Memory B cell (primary cell): ENCODE measurements around the gene CORO2A.
"Not testable (repeated sequence)": the region's sequence is repeated elsewhere in the genome, so short reads cannot be mapped to it uniquely, and the experiment has no call there.

Source experiments
- ATAC-seq: fragments of 150-1000 bp; cut with Tn5 transposase; 2 replicates; pipeline ENCODE4 v1.10.0; 2021; ENCODE audit warnings: low read depth, mild to moderate bottlenecking, moderate library complexity
- DNase-seq, 2 donors: peaks; one replicate each; pipeline ENCODE4 v3.0.0; 2022; ENCODE audit warnings: low spot score in 2 of 2
- H3K27ac Mint-ChIP-seq: one replicate; pipeline ENCODE4 v1.8.0; 2022; ENCODE audit warnings: mild to moderate bottlenecking, moderate library complexity, mixed read lengths
- H3K27me3 Mint-ChIP-seq: one replicate; pipeline ENCODE4 v1.8.0; 2022; ENCODE audit warnings: mixed read lengths
- H3K36me3 Mint-ChIP-seq: one replicate; pipeline ENCODE4 v1.8.0; 2022; ENCODE audit warnings: mild to moderate bottlenecking, mixed read lengths
- H3K4me1 Mint-ChIP-seq: one replicate; pipeline ENCODE4 v1.8.0; 2022; ENCODE audit warnings: mixed read lengths
- H3K4me3 Mint-ChIP-seq: one replicate; pipeline ENCODE4 v1.8.0; 2022; ENCODE audit warnings: mild to moderate bottlenecking, moderate library complexity, mixed read lengths
- H3K9me3 Mint-ChIP-seq: one replicate; pipeline ENCODE4 v1.8.0; 2022; ENCODE audit warnings: mixed read lengths

The CORO2A gene

GRCh38 chr9:98142925-98143481, 49.4 kb downstream of the CORO2A start:
- ATAC-seq (no peak), DNase-seq (no peak)
- H3K36me3 Mint-ChIP-seq, result no peaks in the 10 kb centered on the region
- H3K27ac Mint-ChIP-seq, result no peak overlapping the region
- no peaks in the 10 kb centered on the region for H3K9me3 Mint-ChIP-seq
- no peaks in the 10 kb centered on the region for H3K27me3 Mint-ChIP-seq
- H3K4me3 Mint-ChIP-seq, result no peak overlapping the region
- H3K4me1 Mint-ChIP-seq, result peaks cover 23% of the 10 kb centered on the region

- no peak for ATAC-seq
- H3K27me3 Mint-ChIP-seq, result no peaks in the 10 kb centered on the region
- H3K9me3 Mint-ChIP-seq, result no peaks in the 10 kb centered on the region
- H3K4me3 Mint-ChIP-seq, result no peak overlapping the region
- H3K27ac Mint-ChIP-seq, result no peak overlapping the region
- H3K4me1 Mint-ChIP-seq, result peaks cover 22% of the 10 kb centered on the region
- DNase-seq, result no peak
- H3K36me3 Mint-ChIP-seq, result no peaks in the 10 kb centered on the region
Measured at GRCh38 chr9:98142182-98142907, 50.1 kb downstream of the CORO2A start.

GRCh38 chr9:98140503-98140902, 51.9 kb downstream of the CORO2A start:
- DNase-seq, result no peak
- Mint-ChIP-seq H3K9me3 (no peaks in the 10 kb centered on the region), H3K4me3 (no peak overlapping the region), H3K27ac (no peak overlapping the region), H3K4me1 (peaks cover 8% of the 10 kb centered on the region), H3K36me3 (no peaks in the 10 kb centered on the region), H3K27me3 (no peaks in the 10 kb centered on the region)
- ATAC-seq, result no peak

GRCh38 chr9:98136489-98136888, 55.9 kb downstream of the CORO2A start:
- Mint-ChIP-seq H3K27ac (no peak overlapping the region), H3K4me3 (no peak overlapping the region), H3K36me3 (peaks cover 2% of the 10 kb centered on the region), H3K4me1 (peaks cover 11% of the 10 kb centered on the region), H3K9me3 (no peaks in the 10 kb centered on the region), H3K27me3 (no peaks in the 10 kb centered on the region)
- DNase-seq, result no peak
- no peak for ATAC-seq

- Mint-ChIP-seq H3K27ac (no peak overlapping the region), H3K36me3 (peaks cover 2% of the 10 kb centered on the region), H3K4me1 (peaks cover 11% of the 10 kb centered on the region), H3K27me3 (no peaks in the 10 kb centered on the region), H3K4me3 (no peak overlapping the region), H3K9me3 (no peaks in the 10 kb centered on the region)
- DNase-seq (no peak), ATAC-seq (no peak)
Measured at GRCh38 chr9:98135938-98136337, 56.5 kb downstream of the CORO2A start.

GRCh38 chr9:98135558-98135934, 56.9 kb downstream of the CORO2A start:
- H3K36me3 Mint-ChIP-seq, result peaks cover 2% of the 10 kb centered on the region
- H3K9me3 Mint-ChIP-seq, result no peaks in the 10 kb centered on the region
- ATAC-seq (no peak), DNase-seq (no peak)
- no peaks in the 10 kb centered on the region for H3K27me3 Mint-ChIP-seq
- peaks cover 11% of the 10 kb centered on the region for H3K4me1 Mint-ChIP-seq
- no peak overlapping the region for H3K4me3 Mint-ChIP-seq
- no peak overlapping the region for H3K27ac Mint-ChIP-seq

- no peak overlapping the region for H3K27ac Mint-ChIP-seq
- peaks cover 2% of the 10 kb centered on the region for H3K36me3 Mint-ChIP-seq
- DNase-seq, result no peak
- no peak overlapping the region for H3K4me3 Mint-ChIP-seq
- H3K27me3 Mint-ChIP-seq, result no peaks in the 10 kb centered on the region
- H3K9me3 Mint-ChIP-seq, result no peaks in the 10 kb centered on the region
- H3K4me1 Mint-ChIP-seq, result peaks cover 11% of the 10 kb centered on the region
- ATAC-seq, result no peak
Measured at GRCh38 chr9:98134702-98135557, 57.5 kb downstream of the CORO2A start.

GRCh38 chr9:98132806-98133631, 59.4 kb downstream of the CORO2A start:
- Mint-ChIP-seq H3K9me3 (no peaks in the 10 kb centered on the region), H3K27ac (no peak overlapping the region), H3K4me3 (no peak overlapping the region), H3K36me3 (peaks cover 2% of the 10 kb centered on the region), H3K4me1 (peaks cover 19% of the 10 kb centered on the region), H3K27me3 (no peaks in the 10 kb centered on the region)
- ATAC-seq (no peak), DNase-seq (no peak)

- no peak for DNase-seq
- no peak overlapping the region for H3K4me3 Mint-ChIP-seq
- no peak for ATAC-seq
- peaks cover 2% of the 10 kb centered on the region for H3K36me3 Mint-ChIP-seq
- H3K27ac Mint-ChIP-seq, result peak overlapping the region; percentile 56
- H3K4me1 Mint-ChIP-seq, result peaks cover 19% of the 10 kb centered on the region
- H3K27me3 Mint-ChIP-seq, result no peaks in the 10 kb centered on the region
- no peaks in the 10 kb centered on the region for H3K9me3 Mint-ChIP-seq
Measured at GRCh38 chr9:98132158-98132557, 60.3 kb downstream of the CORO2A start.

GRCh38 chr9:98130576-98131228, 61.7 kb downstream of the CORO2A start:
- H3K4me3 Mint-ChIP-seq, result no peak overlapping the region
- peak overlapping the region; percentile 75 for H3K27ac Mint-ChIP-seq
- no peak for ATAC-seq
- H3K4me1 Mint-ChIP-seq, result peaks cover 19% of the 10 kb centered on the region
- no peak for DNase-seq
- H3K27me3 Mint-ChIP-seq, result no peaks in the 10 kb centered on the region
- H3K36me3 Mint-ChIP-seq, result peaks cover 2% of the 10 kb centered on the region
- no peaks in the 10 kb centered on the region for H3K9me3 Mint-ChIP-seq

GRCh38 chr9:98130060-98130459, 62.4 kb downstream of the CORO2A start:
- not testable (repeated sequence) for H3K4me3 Mint-ChIP-seq, H3K36me3 Mint-ChIP-seq
- H3K27ac Mint-ChIP-seq, result peak overlapping the region; percentile 75

GRCh38 chr9:98129451-98129881, 63.0 kb downstream of the CORO2A start:
- H3K27ac Mint-ChIP-seq, result peak overlapping the region; percentile 75
- peaks cover 2% of the 10 kb centered on the region for H3K36me3 Mint-ChIP-seq
- H3K4me1 Mint-ChIP-seq, result peaks cover 19% of the 10 kb centered on the region
- ATAC-seq (peak; percentile 97), DNase-seq (peak; percentile 49 to 51)
- H3K4me3 Mint-ChIP-seq, result peak overlapping the region; percentile 21
- H3K27me3 Mint-ChIP-seq, result no peaks in the 10 kb centered on the region
- no peaks in the 10 kb centered on the region for H3K9me3 Mint-ChIP-seq

More at GRCh38 chr9:98130060-98130459, 62.4 kb downstream of the CORO2A start:
- DNase-seq, H3K9me3 Mint-ChIP-seq, ATAC-seq, H3K27me3 Mint-ChIP-seq: not testable (repeated sequence)
- peaks cover 19% of the 10 kb centered on the region for H3K4me1 Mint-ChIP-seq

- Mint-ChIP-seq H3K4me1 (peaks cover 17% of the 10 kb centered on the region), H3K9me3 (no peaks in the 10 kb centered on the region), H3K27me3 (no peaks in the 10 kb centered on the region), H3K27ac (no peak overlapping the region), H3K4me3 (no peak overlapping the region), H3K36me3 (no peaks in the 10 kb centered on the region)
- DNase-seq (no peak), ATAC-seq (no peak)
Measured at GRCh38 chr9:98128316-98128715, 64.1 kb downstream of the CORO2A start.
